Stomach (tissue), 4 donors: Measurements from ENCODE around the gene RFX4.

Experiments
- POLR2A ChIP-seq, 4 donors: fragments of 450-650 bp; IDR thresholded peaks; one replicate each; pipeline ENCODE4 v1.6.1; 2016; ENCODE audit warnings: antibody characterized with exemption in 4 of 4, control low read depth in 2 of 4, mild to moderate bottlenecking in 1 of 4, moderate library complexity in 1 of 4
- TF ChIP-seq, protein P1 (sequence below), 7 experiments: fragments of 450-650 bp in 4 of 7; fragments of 200-600 bp in 3 of 7; sonication (generic) in 3 of 7; IDR thresholded peaks; one replicate each; pipeline ENCODE4 v1.5.1; 2016 to 2019; ENCODE audit warnings: antibody characterized with exemption in 7 of 7, control low read depth in 2 of 7, mild to moderate bottlenecking in 1 of 7

DNA sequence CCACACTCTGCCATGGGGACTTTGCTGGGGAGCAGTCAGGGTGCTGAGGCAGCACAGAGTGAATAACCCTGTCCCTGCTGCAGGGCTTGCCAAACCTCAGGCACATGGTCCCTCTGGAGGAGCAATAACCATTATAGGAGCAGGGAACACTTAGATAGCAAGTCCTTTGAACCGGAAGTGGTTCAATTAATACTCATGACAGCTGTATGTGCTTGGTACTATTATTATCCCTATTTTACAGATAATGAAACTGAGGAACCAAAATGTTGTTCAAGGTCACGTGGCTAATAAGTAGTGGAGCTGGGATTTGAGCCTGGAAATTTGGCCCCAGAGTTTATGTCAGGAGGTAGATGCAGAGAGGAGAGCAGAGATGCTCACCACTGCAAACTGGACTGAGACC lies 49.0 kb downstream of the RFX4 start:
- TF ChIP-seq POLR2A (IDR thresholded peaks at IDR 0.05): no peak
- TF ChIP-seq, protein P1, sequence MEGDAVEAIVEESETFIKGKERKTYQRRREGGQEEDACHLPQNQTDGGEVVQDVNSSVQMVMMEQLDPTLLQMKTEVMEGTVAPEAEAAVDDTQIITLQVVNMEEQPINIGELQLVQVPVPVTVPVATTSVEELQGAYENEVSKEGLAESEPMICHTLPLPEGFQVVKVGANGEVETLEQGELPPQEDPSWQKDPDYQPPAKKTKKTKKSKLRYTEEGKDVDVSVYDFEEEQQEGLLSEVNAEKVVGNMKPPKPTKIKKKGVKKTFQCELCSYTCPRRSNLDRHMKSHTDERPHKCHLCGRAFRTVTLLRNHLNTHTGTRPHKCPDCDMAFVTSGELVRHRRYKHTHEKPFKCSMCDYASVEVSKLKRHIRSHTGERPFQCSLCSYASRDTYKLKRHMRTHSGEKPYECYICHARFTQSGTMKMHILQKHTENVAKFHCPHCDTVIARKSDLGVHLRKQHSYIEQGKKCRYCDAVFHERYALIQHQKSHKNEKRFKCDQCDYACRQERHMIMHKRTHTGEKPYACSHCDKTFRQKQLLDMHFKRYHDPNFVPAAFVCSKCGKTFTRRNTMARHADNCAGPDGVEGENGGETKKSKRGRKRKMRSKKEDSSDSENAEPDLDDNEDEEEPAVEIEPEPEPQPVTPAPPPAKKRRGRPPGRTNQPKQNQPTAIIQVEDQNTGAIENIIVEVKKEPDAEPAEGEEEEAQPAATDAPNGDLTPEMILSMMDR (IDR thresholded peaks at IDR 0.05): no peak
